ENCODE measurements around the gene BCL2A1.
"Not testable (repeated sequence)": the region's sequence is repeated elsewhere in the genome, so short reads cannot be mapped to it uniquely, and the experiment has no call there.

The BCL2A1 gene

GRCh38 chr15:79944622-79945021 is 26.4 kb downstream of the BCL2A1 start:
- Histone ChIP-seq H3K4me3 (ENCODE audit: low read length) (no peak overlapping the region), H2AFZ (ENCODE audit: low read depth, low read length) (no peak overlapping the region), H3K27me3 (ENCODE audit: insufficient read depth, low read length) (no peaks in the 10 kb centered on the region), H3K9me3 (ENCODE audit: low read length) (no peaks in the 10 kb centered on the region), H3K4me1 (ENCODE audit: insufficient read depth, low read length) (no peaks in the 10 kb centered on the region), H3K36me3 (ENCODE audit: insufficient read depth, low read length) (no peaks in the 10 kb centered on the region)

- Histone ChIP-seq H3K4me1 (ENCODE audit: insufficient read depth, low read length) (no peaks in the 10 kb centered on the region), H3K36me3 (ENCODE audit: insufficient read depth, low read length) (no peaks in the 10 kb centered on the region), H3K4me3 (ENCODE audit: low read length) (no peak overlapping the region), H3K27me3 (ENCODE audit: insufficient read depth, low read length) (no peaks in the 10 kb centered on the region), H3K9me3 (ENCODE audit: low read length) (no peaks in the 10 kb centered on the region), H2AFZ (ENCODE audit: low read depth, low read length) (no peak overlapping the region)
Observed at GRCh38 chr15:79943820-79944219, 27.2 kb downstream of the BCL2A1 start.

GRCh38 chr15:79942741-79943481 is 28.1 kb downstream of the BCL2A1 start:
- no peaks in the 10 kb centered on the region for H3K36me3 ChIP-seq (ENCODE audit: insufficient read depth, low read length)
- H2AFZ ChIP-seq (ENCODE audit: low read depth, low read length) = no peak overlapping the region
- no peaks in the 10 kb centered on the region for H3K4me1 ChIP-seq (ENCODE audit: insufficient read depth, low read length)
- no peaks in the 10 kb centered on the region for H3K9me3 ChIP-seq (ENCODE audit: low read length)
- H3K27me3 ChIP-seq (ENCODE audit: insufficient read depth, low read length) = no peaks in the 10 kb centered on the region
- no peak overlapping the region for H3K4me3 ChIP-seq (ENCODE audit: low read length)

GRCh38 chr15:79939399-79939798 is 31.6 kb downstream of the BCL2A1 start:
- H3K4me1 ChIP-seq (ENCODE audit: insufficient read depth, low read length) = peaks cover 6% of the 10 kb centered on the region
- H3K36me3 ChIP-seq (ENCODE audit: insufficient read depth, low read length) = no peaks in the 10 kb centered on the region
- no peaks in the 10 kb centered on the region for H3K27me3 ChIP-seq (ENCODE audit: insufficient read depth, low read length)
- no peak overlapping the region for H2AFZ ChIP-seq (ENCODE audit: low read depth, low read length)
- no peak overlapping the region for H3K4me3 ChIP-seq (ENCODE audit: low read length)
- H3K9me3 ChIP-seq (ENCODE audit: low read length) = no peaks in the 10 kb centered on the region

- peaks cover 6% of the 10 kb centered on the region for H3K4me1 ChIP-seq (ENCODE audit: insufficient read depth, low read length)
Observed at GRCh38 chr15:79938143-79938542, 32.9 kb downstream of the BCL2A1 start.

GRCh38 chr15:79935556-79936201 is 35.3 kb downstream of the BCL2A1 start:
- not testable (repeated sequence) for H3K27me3 ChIP-seq (ENCODE audit: insufficient read depth, low read length); H3K4me3 ChIP-seq (ENCODE audit: low read length); H3K36me3 ChIP-seq (ENCODE audit: insufficient read depth, low read length); H3K9me3 ChIP-seq (ENCODE audit: low read length); H3K4me1 ChIP-seq (ENCODE audit: insufficient read depth, low read length); H2AFZ ChIP-seq (ENCODE audit: low read depth, low read length)

More at GRCh38 chr15:79938143-79938542, 32.9 kb downstream of the BCL2A1 start:
- Histone ChIP-seq H3K27me3 (ENCODE audit: insufficient read depth, low read length) (no peaks in the 10 kb centered on the region), H2AFZ (ENCODE audit: low read depth, low read length) (no peak overlapping the region), H3K4me3 (ENCODE audit: low read length) (no peak overlapping the region), H3K36me3 (ENCODE audit: insufficient read depth, low read length) (no peaks in the 10 kb centered on the region), H3K9me3 (ENCODE audit: low read length) (no peaks in the 10 kb centered on the region)

- peaks cover 6% of the 10 kb centered on the region for H3K4me1 ChIP-seq (ENCODE audit: insufficient read depth, low read length)
- no peaks in the 10 kb centered on the region for H3K36me3 ChIP-seq (ENCODE audit: insufficient read depth, low read length)
- no peak overlapping the region for H3K4me3 ChIP-seq (ENCODE audit: low read length)
- H3K9me3 ChIP-seq (ENCODE audit: low read length) = no peaks in the 10 kb centered on the region
- no peaks in the 10 kb centered on the region for H3K27me3 ChIP-seq (ENCODE audit: insufficient read depth, low read length)
- H2AFZ ChIP-seq (ENCODE audit: low read depth, low read length) = no peak overlapping the region
Observed at GRCh38 chr15:79933231-79933630, 37.8 kb downstream of the BCL2A1 start.

- Histone ChIP-seq H3K4me3 (ENCODE audit: low read length) (no peak overlapping the region), H2AFZ (ENCODE audit: low read depth, low read length) (no peak overlapping the region), H3K4me1 (ENCODE audit: insufficient read depth, low read length) (peaks cover 6% of the 10 kb centered on the region), H3K27me3 (ENCODE audit: insufficient read depth, low read length) (no peaks in the 10 kb centered on the region), H3K9me3 (ENCODE audit: low read length) (no peaks in the 10 kb centered on the region), H3K36me3 (ENCODE audit: insufficient read depth, low read length) (no peaks in the 10 kb centered on the region)
Observed at GRCh38 chr15:79932447-79932846, 38.5 kb downstream of the BCL2A1 start.

GRCh38 chr15:79930516-79930915 is 40.5 kb downstream of the BCL2A1 start:
- Histone ChIP-seq H3K4me3 (ENCODE audit: low read length) (no peak overlapping the region), H3K36me3 (ENCODE audit: insufficient read depth, low read length) (no peaks in the 10 kb centered on the region), H3K27me3 (ENCODE audit: insufficient read depth, low read length) (no peaks in the 10 kb centered on the region), H3K9me3 (ENCODE audit: low read length) (no peaks in the 10 kb centered on the region), H3K4me1 (ENCODE audit: insufficient read depth, low read length) (peaks cover 3% of the 10 kb centered on the region), H2AFZ (ENCODE audit: low read depth, low read length) (no peak overlapping the region)

GRCh38 chr15:79929412-79929811 is 41.6 kb downstream of the BCL2A1 start:
- Histone ChIP-seq H3K27me3 (ENCODE audit: insufficient read depth, low read length) (no peaks in the 10 kb centered on the region), H3K4me3 (ENCODE audit: low read length) (no peak overlapping the region), H3K9me3 (ENCODE audit: low read length) (no peaks in the 10 kb centered on the region), H3K4me1 (ENCODE audit: insufficient read depth, low read length) (no peaks in the 10 kb centered on the region), H3K36me3 (ENCODE audit: insufficient read depth, low read length) (no peaks in the 10 kb centered on the region), H2AFZ (ENCODE audit: low read depth, low read length) (no peak overlapping the region)

GRCh38 chr15:79926116-79926515 is 44.9 kb downstream of the BCL2A1 start:
- H3K9me3 ChIP-seq (ENCODE audit: low read length); H3K4me1 ChIP-seq (ENCODE audit: insufficient read depth, low read length); H3K27me3 ChIP-seq (ENCODE audit: insufficient read depth, low read length); H3K4me3 ChIP-seq (ENCODE audit: low read length); H3K36me3 ChIP-seq (ENCODE audit: insufficient read depth, low read length); H2AFZ ChIP-seq (ENCODE audit: low read depth, low read length): not testable (repeated sequence)

- Histone ChIP-seq H2AFZ (ENCODE audit: low read depth, low read length) (no peak overlapping the region), H3K9me3 (ENCODE audit: low read length) (peaks cover 14% of the 10 kb centered on the region), H3K36me3 (ENCODE audit: insufficient read depth, low read length) (peaks cover 7% of the 10 kb centered on the region), H3K4me1 (ENCODE audit: insufficient read depth, low read length) (peaks cover 7% of the 10 kb centered on the region), H3K4me3 (ENCODE audit: low read length) (peak overlapping the region; percentile 99), H3K27me3 (ENCODE audit: insufficient read depth, low read length) (no peaks in the 10 kb centered on the region)
Observed at GRCh38 chr15:79924379-79924778, 46.6 kb downstream of the BCL2A1 start.

GRCh38 chr15:79923515-79924169 is 47.4 kb downstream of the BCL2A1 start:
- peaks cover 21% of the 10 kb centered on the region for H3K9me3 ChIP-seq (ENCODE audit: low read length)

More at GRCh38 chr15:79923515-79924169, 47.4 kb downstream of the BCL2A1 start:
- peaks cover 10% of the 10 kb centered on the region for H3K36me3 ChIP-seq (ENCODE audit: insufficient read depth, low read length)
- H3K4me1 ChIP-seq (ENCODE audit: insufficient read depth, low read length) = peaks cover 7% of the 10 kb centered on the region
- H3K27me3 ChIP-seq (ENCODE audit: insufficient read depth, low read length) = no peaks in the 10 kb centered on the region
- peak overlapping the region; percentile 99 for H3K4me3 ChIP-seq (ENCODE audit: low read length)
- peak overlapping the region; percentile 99 for H2AFZ ChIP-seq (ENCODE audit: low read depth, low read length)

All from neuron (in vitro differentiated cells).